Measurements from ENCODE around the gene NOTCH4. TPM values are rescaled to one million over a fixed set of nuclear protein-coding genes. Genes with fewer than 3 reads are reported as not detected.
A peak's percentile ranks its signal among the peaks of the same experiment; 100 is the strongest.
"Not testable (repeated sequence)": the region's sequence is repeated elsewhere in the genome, so short reads cannot be mapped to it uniquely, and the experiment has no call there.

The NOTCH4 gene
- total RNA-seq, 1 donor from 2014 or later: 19.4 TPM

- no peak for DNase-seq (ENCODE audit: low spot score)
Measured at GRCh38 chr6:32194388-32194787, 29.5 kb downstream of the NOTCH4 start.

GRCh38 chr6:32193096-32193495 lies 30.8 kb downstream of the NOTCH4 start:
- DNase-seq (ENCODE audit: low spot score): not testable (repeated sequence)

- DNase-seq (ENCODE audit: low spot score): peak; percentile 75
Measured at GRCh38 chr6:32192608-32193039, 31.2 kb downstream of the NOTCH4 start, which contains the start of gene GPSM3. Gene GPSM3 (minus strand): TSS chr6:32192643. CDS start chr6:32192513, 130 bp downstream.

GRCh38 chr6:32191696-32192607 lies 31.9 kb downstream of the NOTCH4 start:
- DNase-seq (ENCODE audit: low spot score): no peak

- no peak for DNase-seq (ENCODE audit: low spot score)
Measured at GRCh38 chr6:32190911-32191677, 32.8 kb downstream of the NOTCH4 start.

- DNase-seq (ENCODE audit: low spot score): peak; percentile 96
Measured at GRCh38 chr6:32190054-32190851, 33.6 kb downstream of the NOTCH4 start, which contains the start of gene PBX2. Gene PBX2 (minus strand): TSS chr6:32190202. CDS start chr6:32189915, 287 bp downstream.

GRCh38 chr6:32189742-32190053 lies 34.2 kb downstream of the NOTCH4 start:
- DNase-seq (ENCODE audit: low spot score): no peak

GRCh38 chr6:32189069-32189741 lies 34.7 kb downstream of the NOTCH4 start:
- no peak for DNase-seq (ENCODE audit: low spot score)

- no peak for DNase-seq (ENCODE audit: low spot score)
Measured at GRCh38 chr6:32188381-32189068, 35.3 kb downstream of the NOTCH4 start.

GRCh38 chr6:32187725-32188380 lies 36.0 kb downstream of the NOTCH4 start:
- DNase-seq (ENCODE audit: low spot score): not testable (repeated sequence)

- no peak for DNase-seq (ENCODE audit: low spot score)
Measured at GRCh38 chr6:32187009-32187709, 36.7 kb downstream of the NOTCH4 start.

GRCh38 chr6:32186151-32186840 lies 37.6 kb downstream of the NOTCH4 start:
- not testable (repeated sequence) for DNase-seq (ENCODE audit: low spot score)

- DNase-seq (ENCODE audit: low spot score): peak; percentile 81
Measured at GRCh38 chr6:32185681-32186131, 38.2 kb downstream of the NOTCH4 start.

- no peak for DNase-seq (ENCODE audit: low spot score)
Measured at GRCh38 chr6:32184084-32184640, 39.7 kb downstream of the NOTCH4 start, which contains the start of gene AGER. Gene AGER (minus strand): TSS chr6:32184253. CDS start chr6:32184222, 31 bp downstream.

GRCh38 chr6:32183483-32184083 lies 40.3 kb downstream of the NOTCH4 start:
- no peak for DNase-seq (ENCODE audit: low spot score)

GRCh38 chr6:32183030-32183429 lies 40.8 kb downstream of the NOTCH4 start:
- DNase-seq (ENCODE audit: low spot score): no peak

GRCh38 chr6:32182555-32182981 lies 41.3 kb downstream of the NOTCH4 start:
- no peak for DNase-seq (ENCODE audit: low spot score)
